OCI-LY7 (cell line): ENCODE results near the gene IFRD1. TPM values are rescaled to one million over a fixed set of nuclear protein-coding genes. Genes with fewer than 3 reads are reported as not detected.

Source experiments
- BruUV-seq: library from RNA; stranded (reverse); fragments of 400-500 nt; replicated peaks from 2 replicates; lab custom pipeline; 2021; lab: Mats Ljungman, UMichigan
- CTCF ChIA-PET: fragments of 300-600 bp; sonication (Branson Sonifier 250); formaldehyde crosslinking; loops from one replicate; lab custom pipeline; 2022; ENCODE audit warnings: antibody characterized with exemption; ENCODE audit not compliant: unreplicated experiment; lab: Charles Lee
- POLR2A ChIA-PET: fragments of 300-600 bp; sonication (Branson Sonifier 250); formaldehyde crosslinking; loops from one replicate; lab custom pipeline; 2022; ENCODE audit warnings: antibody characterized with exemption; lab: Charles Lee
- DNase-seq: peaks from one replicate; pipeline ENCODE4 v3.0.0-alpha.2; 2015; ENCODE audit warnings: low spot score
- H2AFZ ChIP-seq: fragments of 200-600 bp; sonication (generic), shearing (Covaris generic); 2 replicates; pipeline ENCODE4 v1.6.1; 2014; ENCODE audit warnings: mild to moderate bottlenecking, antibody characterized with exemption, low read length, moderate library complexity
- H3K27ac ChIP-seq: fragments of 200-600 bp; sonication (generic); 2 replicates; pipeline ENCODE4 v1.5.1; 2014; ENCODE audit warnings: mixed run types, low read depth, mild to moderate bottlenecking, moderate library complexity, low read length, inconsistent platforms; ENCODE audit not compliant: poor library complexity, severe bottlenecking
- H3K36me3 ChIP-seq: fragments of 200-600 bp; sonication (generic); 2 replicates; pipeline ENCODE4 v1.6.1; 2014; ENCODE audit warnings: mild to moderate bottlenecking, antibody characterized with exemption, low read length, moderate library complexity, mixed read lengths; ENCODE audit not compliant: insufficient read depth
- H3K4me1 ChIP-seq: fragments of 200-600 bp; sonication (generic); 2 replicates; pipeline ENCODE4 v1.5.1; 2014; ENCODE audit warnings: mild to moderate bottlenecking, low read length; ENCODE audit not compliant: insufficient read depth, poor library complexity, severe bottlenecking
- H3K4me2 ChIP-seq: fragments of 200-600 bp; sonication (generic); 2 replicates; pipeline ENCODE4 v1.6.1; 2014; ENCODE audit warnings: mild to moderate bottlenecking, low read length
- H3K4me3 ChIP-seq: fragments of 200-600 bp; sonication (generic); 2 replicates; pipeline ENCODE4 v1.5.1; 2014; ENCODE audit warnings: mild to moderate bottlenecking, low read depth, low read length; ENCODE audit not compliant: poor library complexity, severe bottlenecking
- H3K79me2 ChIP-seq: fragments of 200-600 bp; sonication (generic); 2 replicates; pipeline ENCODE4 v1.6.1; 2016; ENCODE audit warnings: low read depth, mild to moderate bottlenecking, low read length, moderate library complexity, mixed read lengths; ENCODE audit not compliant: insufficient read depth
- H3K9me2 ChIP-seq: fragments of 200-600 bp; sonication (generic); 2 replicates; pipeline ENCODE4 v1.6.1; 2016; ENCODE audit warnings: mild to moderate bottlenecking, low read length, mixed read lengths; ENCODE audit not compliant: insufficient read depth
- H3K9me3 ChIP-seq: fragments of 200-600 bp; sonication (generic); 2 replicates; pipeline ENCODE4 v1.6.1; 2014; ENCODE audit warnings: mild to moderate bottlenecking, mixed run types, low read length, mixed read lengths
- H4K20me1 ChIP-seq: fragments of 200-600 bp; sonication (generic); 2 replicates; pipeline ENCODE4 v1.6.1; 2014; ENCODE audit warnings: mild to moderate bottlenecking, antibody characterized with exemption, low read length, moderate library complexity, mixed read lengths; ENCODE audit not compliant: insufficient read depth
- CTCF ChIP-seq: fragments of 200-600 bp; sonication (generic); conservative IDR thresholded peaks from 2 replicates; pipeline ENCODE4 v1.5.1; 2014; ENCODE audit warnings: mild to moderate bottlenecking, antibody characterized with exemption, low read length, moderate library complexity, mixed read lengths
- EZH2phosphoT487 ChIP-seq: fragments of 200-600 bp; sonication (generic); IDR thresholded peaks from 2 replicates; pipeline ENCODE4 v1.6.1; 2018; ENCODE audit warnings: low read depth, borderline replicate concordance, mild to moderate bottlenecking, mixed run types, antibody characterized with exemption, low read length, moderate library complexity, mixed read lengths
- intact Hi-C: fragments of 100-400 bp; cut with micrococcal nuclease; formaldehyde crosslinking; loops from one replicate; pipeline ENCODE4 v1.10.0; 2022; ENCODE audit not compliant: unreplicated experiment
- total RNA-seq, 2 experiments: library from RNA; depleted of rRNA in 1 of 2; stranded (reverse); fragments of >200 nt in 1 of 2; shearing (Covaris generic) in 1 of 2; gene quantifications; 2 replicates each; pipeline ENCODE4 v1.2.3, GENCODE V29; 2014 to 2022

The IFRD1 gene
- total RNA-seq, 2 experiments from 2014 or later, result 49.1 to 65.6 TPM

- ChIA-PET POLR2A (interaction anchor here (1.0 to 1.1 kb wide), 2 partner anchors 14 to 355 kb away, joined by 3 to 4 read pairs; no protein-coding TSS in a partner anchor), CTCF (no interaction called here)
- Histone ChIP-seq H4K20me1 (no peaks in the 10 kb centered on the region), H3K9me2 (no peaks in the 10 kb centered on the region), H3K4me2 (no peak overlapping the region), H3K79me2 (no peaks in the 10 kb centered on the region), H3K4me1 (no peaks in the 10 kb centered on the region), H3K27ac (no peak overlapping the region), H3K36me3 (no peaks in the 10 kb centered on the region), H3K9me3 (no peaks in the 10 kb centered on the region), H3K4me3 (no peak overlapping the region), H2AFZ (no peak overlapping the region)
- DNase-seq, result peak; percentile 65
- no TSS peak for BruUV-seq
- TF ChIP-seq EZH2phosphoT487 (no peak), CTCF (peak; percentile 89)
- intact Hi-C loops, result loop anchor here (5.0 to 10.0 kb wide), 4 partner anchors 79 to 744 kb away; no protein-coding TSS in a partner anchor
Measured at GRCh38 chr7:112495810-112496462, 45.7 kb downstream of the IFRD1 start.

GRCh38 chr7:112497481-112497880 lies 47.2 kb downstream of the IFRD1 start:
- Histone ChIP-seq H3K36me3 (no peaks in the 10 kb centered on the region), H3K4me1 (no peaks in the 10 kb centered on the region), H3K9me2 (no peaks in the 10 kb centered on the region), H3K79me2 (no peaks in the 10 kb centered on the region), H4K20me1 (no peaks in the 10 kb centered on the region), H2AFZ (no peak overlapping the region), H3K27ac (no peak overlapping the region), H3K9me3 (no peaks in the 10 kb centered on the region), H3K4me3 (no peak overlapping the region), H3K4me2 (no peak overlapping the region)
- no peak for TF ChIP-seq EZH2phosphoT487
- no peak for TF ChIP-seq CTCF
- POLR2A ChIA-PET, result interaction anchor here (0.7 to 1.4 kb wide), 5 partner anchors 12 to 969 kb away, joined by 4 to 8 read pairs (median 5); no protein-coding TSS in a partner anchor
- intact Hi-C loops, result loop anchor here (5.0 to 10.0 kb wide), 4 partner anchors 80 to 745 kb away; no protein-coding TSS in a partner anchor
- BruUV-seq, result no TSS peak
- no peak for DNase-seq
- CTCF ChIA-PET, result no interaction called here

- POLR2A ChIA-PET, result interaction anchor here (0.7 to 0.9 kb wide), 3 partner anchors 106 to 659 kb away, joined by 3 read pairs; no protein-coding TSS in a partner anchor
- CTCF ChIA-PET, result no interaction called here
- H3K4me1 ChIP-seq, result no peaks in the 10 kb centered on the region
- H3K27ac ChIP-seq, result no peak overlapping the region
- no peaks in the 10 kb centered on the region for H3K36me3 ChIP-seq
- H3K4me2 ChIP-seq, result no peak overlapping the region
- no peak overlapping the region for H3K4me3 ChIP-seq
- DNase-seq, result no peak
- TF ChIP-seq CTCF (0 out of 2 replicates have a peak, but pooled peaks have one; percentile 12), EZH2phosphoT487 (no peak)
- H3K9me2 ChIP-seq, result no peaks in the 10 kb centered on the region
- no TSS peak for BruUV-seq
- no peaks in the 10 kb centered on the region for H3K9me3 ChIP-seq
- intact Hi-C loops, result no loop called here
- no peaks in the 10 kb centered on the region for H3K79me2 ChIP-seq
- H2AFZ ChIP-seq, result no peak overlapping the region
- no peaks in the 10 kb centered on the region for H4K20me1 ChIP-seq
Measured at GRCh38 chr7:112500619-112501018, 50.4 kb downstream of the IFRD1 start.
